ENCODE measurements around the gene PDE4B. TPM values are rescaled to one million over a fixed set of nuclear protein-coding genes. Genes with fewer than 3 reads are reported as not detected.

Gene PDE4B
- total RNA-seq, 2 donors from 2014 or later: 4.3 to 18.0 TPM

DNA sequence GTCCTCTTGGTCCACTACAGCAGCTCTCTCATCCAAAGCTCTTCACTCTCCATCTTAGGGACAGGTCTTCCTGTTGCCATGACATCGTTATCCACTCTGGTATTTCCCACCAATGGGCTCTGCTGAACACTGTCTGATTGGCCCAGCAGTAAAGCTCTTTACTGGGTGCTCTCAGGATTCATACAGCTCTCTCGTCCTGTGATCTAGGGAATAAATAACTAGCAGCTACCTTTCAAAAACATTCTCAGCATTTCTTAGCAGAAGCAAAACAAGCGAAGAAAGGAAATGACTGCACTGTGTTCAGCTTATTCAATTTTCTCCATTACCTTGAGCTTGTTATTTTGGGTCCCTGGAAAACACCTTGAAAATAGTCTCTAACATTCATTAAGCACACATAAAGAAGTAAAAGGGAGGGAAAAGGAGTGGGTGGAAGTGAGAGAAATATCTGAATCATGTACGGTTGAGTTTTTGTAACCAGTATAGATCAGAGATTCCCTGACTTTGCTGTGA lies 577.8 kb downstream of the PDE4B start:
- Histone ChIP-seq H3K36me3 (ENCODE audit: control insufficient read depth, insufficient read depth, low read length) (peaks cover 63% of the 10 kb centered on the region), H3K9me3 (ENCODE audit: control insufficient read depth, low read length) (no peaks in the 10 kb centered on the region), H3K4me3 (ENCODE audit: low read length) (no peak overlapping the region), H3K9ac (ENCODE audit: extremely low read depth, low read length, poor library complexity, severe bottlenecking) (no peak overlapping the region), H3K27ac (ENCODE audit: low read depth, low read length) (no peak overlapping the region), H3K4me1 (ENCODE audit: control insufficient read depth, insufficient read depth, low read length) (no peaks in the 10 kb centered on the region), H3K27me3 (ENCODE audit: control insufficient read depth, insufficient read depth, low read length, poor library complexity, severe bottlenecking) (no peaks in the 10 kb centered on the region)
- Mint-ChIP-seq H3K4me3 (no peak overlapping the region), H3K27me3 (ENCODE audit: insufficient read depth) (no peaks in the 10 kb centered on the region), H3K4me1 (peaks cover 2% of the 10 kb centered on the region), H3K36me3 (ENCODE audit: low read depth) (peaks cover 54% of the 10 kb centered on the region), H3K9me3 (no peaks in the 10 kb centered on the region), H3K27ac (no peak overlapping the region)
- DNase-seq: no peak
- WGBS, 2 experiments (ENCODE audit: insufficient coverage in 1 of 2, insufficient read length in 1 of 2): 93 to 95% methylated on average over 2 to 4 of the region's 4 CpGs
- TF ChIP-seq, protein P1, sequence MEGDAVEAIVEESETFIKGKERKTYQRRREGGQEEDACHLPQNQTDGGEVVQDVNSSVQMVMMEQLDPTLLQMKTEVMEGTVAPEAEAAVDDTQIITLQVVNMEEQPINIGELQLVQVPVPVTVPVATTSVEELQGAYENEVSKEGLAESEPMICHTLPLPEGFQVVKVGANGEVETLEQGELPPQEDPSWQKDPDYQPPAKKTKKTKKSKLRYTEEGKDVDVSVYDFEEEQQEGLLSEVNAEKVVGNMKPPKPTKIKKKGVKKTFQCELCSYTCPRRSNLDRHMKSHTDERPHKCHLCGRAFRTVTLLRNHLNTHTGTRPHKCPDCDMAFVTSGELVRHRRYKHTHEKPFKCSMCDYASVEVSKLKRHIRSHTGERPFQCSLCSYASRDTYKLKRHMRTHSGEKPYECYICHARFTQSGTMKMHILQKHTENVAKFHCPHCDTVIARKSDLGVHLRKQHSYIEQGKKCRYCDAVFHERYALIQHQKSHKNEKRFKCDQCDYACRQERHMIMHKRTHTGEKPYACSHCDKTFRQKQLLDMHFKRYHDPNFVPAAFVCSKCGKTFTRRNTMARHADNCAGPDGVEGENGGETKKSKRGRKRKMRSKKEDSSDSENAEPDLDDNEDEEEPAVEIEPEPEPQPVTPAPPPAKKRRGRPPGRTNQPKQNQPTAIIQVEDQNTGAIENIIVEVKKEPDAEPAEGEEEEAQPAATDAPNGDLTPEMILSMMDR (conservative IDR thresholded peaks at IDR 0.05): no peak

DNA sequence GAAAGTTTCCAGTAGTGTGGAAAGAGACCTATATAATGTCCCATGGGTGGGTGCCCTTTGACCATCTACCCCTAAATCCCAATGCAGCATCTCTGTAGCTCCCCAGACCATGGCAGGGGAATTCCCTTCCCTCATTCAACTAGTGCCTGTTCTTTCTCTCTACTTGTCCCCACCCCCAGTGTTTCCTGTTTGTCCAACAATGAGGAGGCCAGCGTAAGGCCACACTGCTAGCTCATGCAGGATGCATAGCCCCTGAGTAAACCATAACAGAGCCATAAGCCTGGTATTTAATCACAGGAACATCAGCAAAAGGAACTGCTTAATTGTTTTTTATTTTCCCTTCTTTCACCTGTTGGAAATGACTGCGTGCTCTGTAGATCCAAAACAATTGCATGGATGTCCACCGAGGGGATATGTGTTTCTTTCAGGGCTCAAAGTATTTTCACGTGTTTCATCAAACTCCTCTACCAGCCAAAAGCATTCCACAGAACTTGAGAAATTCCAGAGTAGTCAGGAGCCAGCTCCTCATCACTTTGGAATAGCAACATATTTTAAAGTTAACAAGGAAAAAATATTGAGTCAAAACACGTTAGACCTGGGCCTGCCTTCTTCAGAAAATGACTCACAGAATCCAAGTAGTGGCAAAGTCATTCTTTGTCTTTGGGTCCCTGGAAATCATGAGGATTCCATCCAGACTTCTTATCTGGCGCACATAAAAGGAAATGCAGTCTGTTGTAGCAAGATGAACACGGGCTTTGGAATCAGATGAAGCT lies 578.7 kb downstream of the PDE4B start:
- H3K27me3 ChIP-seq (ENCODE audit: control insufficient read depth, insufficient read depth, low read length, poor library complexity, severe bottlenecking): no peaks in the 10 kb centered on the region
- no peaks in the 10 kb centered on the region for H3K27me3 Mint-ChIP-seq (ENCODE audit: insufficient read depth)
- no peaks in the 10 kb centered on the region for H3K9me3 Mint-ChIP-seq
- WGBS, 2 experiments (ENCODE audit: insufficient coverage in 1 of 2, insufficient read length in 1 of 2): 95 to 97% methylated on average over 6 to 7 of the region's 7 CpGs
- peaks cover 2% of the 10 kb centered on the region for H3K4me1 Mint-ChIP-seq
- H3K36me3 ChIP-seq (ENCODE audit: control insufficient read depth, insufficient read depth, low read length): peaks cover 54% of the 10 kb centered on the region
- no peak overlapping the region for H3K4me3 ChIP-seq (ENCODE audit: low read length)
- DNase-seq: no peak
- H3K27ac Mint-ChIP-seq: no peak overlapping the region
- H3K4me3 Mint-ChIP-seq: no peak overlapping the region
- H3K36me3 Mint-ChIP-seq (ENCODE audit: low read depth): peaks cover 47% of the 10 kb centered on the region
- TF ChIP-seq, protein P1 (conservative IDR thresholded peaks at IDR 0.05): no peak
- H3K4me1 ChIP-seq (ENCODE audit: control insufficient read depth, insufficient read depth, low read length): no peaks in the 10 kb centered on the region
- H3K27ac ChIP-seq (ENCODE audit: low read depth, low read length): no peak overlapping the region
- H3K9me3 ChIP-seq (ENCODE audit: control insufficient read depth, low read length): no peaks in the 10 kb centered on the region
- no peak overlapping the region for H3K9ac ChIP-seq (ENCODE audit: extremely low read depth, low read length, poor library complexity, severe bottlenecking)

DNA sequence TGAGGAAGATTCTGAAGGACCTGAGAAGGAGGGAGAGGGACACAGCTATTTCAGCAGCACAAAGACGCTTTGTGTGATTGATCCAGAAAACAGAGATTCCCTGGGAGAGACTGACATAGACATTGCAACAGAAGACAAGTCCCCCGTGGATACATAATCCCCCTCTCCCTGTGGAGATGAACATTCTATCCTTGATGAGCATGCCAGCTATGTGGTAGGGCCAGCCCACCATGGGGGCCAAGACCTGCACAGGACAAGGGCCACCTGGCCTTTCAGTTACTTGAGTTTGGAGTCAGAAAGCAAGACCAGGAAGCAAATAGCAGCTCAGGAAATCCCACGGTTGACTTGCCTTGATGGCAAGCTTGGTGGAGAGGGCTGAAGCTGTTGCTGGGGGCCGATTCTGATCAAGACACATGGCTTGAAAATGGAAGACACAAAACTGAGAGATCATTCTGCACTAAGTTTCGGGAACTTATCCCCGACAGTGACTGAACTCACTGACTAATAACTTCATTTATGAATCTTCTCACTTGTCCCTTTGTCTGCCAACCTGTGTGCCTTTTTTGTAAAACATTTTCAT lies 579.9 kb downstream of the PDE4B start:
- Histone ChIP-seq H3K36me3 (ENCODE audit: control insufficient read depth, insufficient read depth, low read length) (peaks cover 43% of the 10 kb centered on the region), H3K4me1 (ENCODE audit: control insufficient read depth, insufficient read depth, low read length) (no peaks in the 10 kb centered on the region), H3K4me3 (ENCODE audit: low read length) (no peak overlapping the region), H3K27ac (ENCODE audit: low read depth, low read length) (no peak overlapping the region), H3K27me3 (ENCODE audit: control insufficient read depth, insufficient read depth, low read length, poor library complexity, severe bottlenecking) (no peaks in the 10 kb centered on the region), H3K9ac (ENCODE audit: extremely low read depth, low read length, poor library complexity, severe bottlenecking) (no peak overlapping the region), H3K9me3 (ENCODE audit: control insufficient read depth, low read length) (no peaks in the 10 kb centered on the region)
- H3K4me1 Mint-ChIP-seq: peaks cover 2% of the 10 kb centered on the region
- H3K27ac Mint-ChIP-seq: no peak overlapping the region
- H3K36me3 Mint-ChIP-seq (ENCODE audit: low read depth): peaks cover 43% of the 10 kb centered on the region
- no peak overlapping the region for H3K4me3 Mint-ChIP-seq
- TF ChIP-seq, protein P1 (conservative IDR thresholded peaks at IDR 0.05): no peak
- H3K27me3 Mint-ChIP-seq (ENCODE audit: insufficient read depth): no peaks in the 10 kb centered on the region
- no peak for DNase-seq
- H3K9me3 Mint-ChIP-seq: no peaks in the 10 kb centered on the region
- WGBS, 2 experiments (ENCODE audit: insufficient coverage in 1 of 2, insufficient read length in 1 of 2): 92% methylated on average over 6 of the region's 6 CpGs

Measured in endodermal cell (in vitro differentiated cells).